Upper lobe of left lung (tissue), 6 donors: Measurements from ENCODE around the gene N4BP2L2. TPM values are rescaled to one million over a fixed set of nuclear protein-coding genes. Genes with fewer than 3 reads are reported as not detected.

Experiments used
- ATAC-seq, 2 donors: fragments of 200-7000 bp; cut with Tn5 transposase; one replicate each; pipeline ENCODE4 v1.9.1; 2022; ENCODE audit warnings: mild to moderate bottlenecking in 2 of 2, moderate library complexity in 2 of 2; ENCODE audit not compliant: low FRiP score in 2 of 2
- DNase-seq, 2 donors: peaks; one replicate each; pipeline ENCODE4 v3.0.0-alpha.2; 2019 to 2020
- H3K27ac ChIP-seq, 4 donors: fragments of 200-600 bp; sonication (generic); one replicate each; pipeline ENCODE4 v1.5.1; 2016 to 2019
- H3K27me3 ChIP-seq, 4 donors: fragments of 200-600 bp; sonication (generic); one replicate each; pipeline ENCODE4 v1.5.1; 2017 to 2019
- H3K36me3 ChIP-seq, 4 donors: fragments of 200-600 bp; sonication (generic); one replicate each; pipeline ENCODE4 v1.5.1; 2016 to 2019
- H3K4me1 ChIP-seq, 4 donors: fragments of 200-600 bp; sonication (generic); one replicate each; pipeline ENCODE4 v1.5.1; 2018 to 2019
- H3K4me3 ChIP-seq, 4 donors: fragments of 200-600 bp; sonication (generic); one replicate each; pipeline ENCODE4 v1.5.1; 2017 to 2019; ENCODE audit warnings: mild to moderate bottlenecking in 2 of 4, moderate library complexity in 1 of 4
- H3K9me3 ChIP-seq, 4 donors: fragments of 200-600 bp; sonication (generic); one replicate each; pipeline ENCODE4 v1.5.1; 2018 to 2019
- CTCF ChIP-seq, 6 experiments: fragments of 450-650 bp in 4 of 6; fragments of 200-600 bp in 2 of 6; sonication (generic) in 2 of 6; IDR thresholded peaks; one replicate each; pipeline ENCODE4 v1.5.1; 2016 to 2019; ENCODE audit warnings: antibody characterized with exemption in 6 of 6
- EP300 ChIP-seq, 4 donors: sonication (generic); formaldehyde crosslinking; IDR thresholded peaks; one replicate each; pipeline ENCODE4 v1.5.1; 2017; ENCODE audit warnings: antibody characterized with exemption in 4 of 4, control low read depth in 2 of 4
- POLR2A ChIP-seq, 4 donors: fragments of 450-650 bp; IDR thresholded peaks; one replicate each; pipeline ENCODE4 v1.5.1; 2016 to 2017; ENCODE audit warnings: antibody characterized with exemption in 4 of 4, mild to moderate bottlenecking in 2 of 4
- POLR2AphosphoS5 ChIP-seq, 2 donors: sonication (generic); formaldehyde crosslinking; IDR thresholded peaks; one replicate each; pipeline ENCODE4 v1.5.1; 2017; ENCODE audit warnings: antibody characterized with exemption in 2 of 2
- WGBS, 2 donors: methylation state at CpG; one replicate each; pipeline ENCODE4 v1.1.5; 2017 to 2018; 5-methylcytosine and 5-hydroxymethylcytosine counted together
- total RNA-seq, 6 donors: library from RNA; depleted of rRNA in 4 of 6; stranded (reverse); fragments of >200 nt in 4 of 6; gene quantifications; one replicate each; pipeline versions ENCODE4 v1.1.0 to v1.2.1, GENCODE V29; 2016 to 2021
- donor health status: DM: no; HTN: no; CAD: no; lungs with moderate emphysema.
- donor health status: DM: no; HTN: yes; CAD: no; lungs with severe emphysema.

The N4BP2L2 gene
- total RNA-seq, 6 donors from 2014 or later: 93.7 to 583 (median 146) TPM

DNA sequence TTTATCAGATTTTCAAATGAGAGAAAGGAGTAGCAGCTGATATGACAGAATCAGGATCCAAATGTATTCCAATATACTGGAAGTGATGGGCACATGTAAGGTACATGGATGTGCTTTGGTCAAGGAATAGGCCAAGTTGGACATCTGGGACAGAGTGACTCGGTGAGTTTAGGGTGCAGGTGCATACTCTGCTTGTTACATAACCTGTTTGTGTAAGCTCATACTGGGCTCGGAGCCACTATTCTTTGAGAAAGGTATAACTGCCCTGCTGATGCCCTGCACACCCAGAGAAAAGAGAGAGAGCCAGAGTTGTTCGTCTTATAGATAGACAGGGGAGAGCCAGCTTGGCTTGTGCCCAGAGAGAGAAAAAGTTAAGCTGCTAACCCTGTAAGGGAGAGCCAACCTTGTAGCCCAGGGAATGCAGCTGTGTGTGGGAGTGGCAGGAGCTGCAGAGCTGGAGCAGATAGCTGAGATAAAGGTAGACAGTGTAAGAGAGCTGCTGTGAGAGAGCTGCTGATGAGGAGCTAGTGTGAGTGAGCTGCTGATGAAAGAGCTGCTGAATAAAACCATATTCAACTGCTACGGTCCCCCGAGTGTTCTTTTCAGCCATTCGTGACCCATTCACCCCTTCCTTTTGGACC, 70.0 kb downstream of the N4BP2L2 start:
- Histone ChIP-seq H3K27me3 (no peaks in the 10 kb centered on the region), H3K36me3 (peaks cover 0 to 3% (median 0%) of the 10 kb centered on the region in 4 donors), H3K4me3 (no peak overlapping the region), H3K4me1 (no peaks in the 10 kb centered on the region), H3K9me3 (no peaks in the 10 kb centered on the region), H3K27ac (no peak overlapping the region)
- WGBS, 2 donors: 91 to 94% methylated on average over 6 of the region's 6 CpGs
- DNase-seq (no peak), ATAC-seq (no peak)
- no peak for TF ChIP-seq EP300 (IDR thresholded peaks at IDR 0.05)
- no peak for TF ChIP-seq POLR2A (IDR thresholded peaks at IDR 0.05)
- TF ChIP-seq CTCF (IDR thresholded peaks at IDR 0.05): no peak
- TF ChIP-seq POLR2AphosphoS5 (IDR thresholded peaks at IDR 0.05): no peak

DNA sequence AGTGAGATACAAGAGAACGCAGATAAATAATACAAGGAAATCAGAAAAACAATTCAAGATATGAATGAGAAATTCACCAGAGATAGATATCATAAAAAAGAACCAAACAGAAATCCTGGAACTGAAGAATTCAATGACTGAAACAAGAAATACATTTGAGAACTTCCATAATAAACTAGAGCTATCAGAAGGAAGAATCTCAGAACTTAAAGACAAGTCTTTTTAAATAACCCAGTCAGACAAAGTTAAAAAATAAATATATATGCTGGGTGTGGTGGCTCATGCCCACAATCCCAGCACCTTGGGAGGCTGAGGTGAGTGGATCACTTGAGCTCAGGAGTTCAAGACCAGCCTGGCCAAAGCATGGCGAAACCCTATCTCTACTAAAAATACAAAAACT, 82.0 kb downstream of the N4BP2L2 start:
- TF ChIP-seq POLR2A (IDR thresholded peaks at IDR 0.05): no peak
- TF ChIP-seq CTCF (IDR thresholded peaks at IDR 0.05): no peak
- TF ChIP-seq POLR2AphosphoS5 (IDR thresholded peaks at IDR 0.05): no peak
- TF ChIP-seq EP300 (IDR thresholded peaks at IDR 0.05): no peak

DNA sequence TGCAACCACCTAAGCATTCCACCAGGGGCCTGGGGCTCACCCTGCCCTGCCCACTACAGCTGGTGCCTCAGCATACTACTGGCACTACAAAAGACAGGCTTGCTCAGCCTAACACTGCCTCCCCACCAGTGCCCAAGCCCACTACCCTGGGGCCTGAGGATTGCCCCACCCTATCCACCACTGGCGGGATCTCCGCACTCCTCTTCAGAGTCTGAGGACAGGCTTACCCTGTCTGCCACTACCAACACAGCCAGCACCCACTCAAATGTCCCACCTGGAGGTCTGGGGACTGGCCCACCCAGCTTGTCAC, 83.0 kb downstream of the N4BP2L2 start:
- no peak overlapping the region for H3K4me3 ChIP-seq
- TF ChIP-seq CTCF (IDR thresholded peaks at IDR 0.05): no peak
- TF ChIP-seq POLR2A (IDR thresholded peaks at IDR 0.05): no peak
- H3K9me3 ChIP-seq: peaks cover 7 to 20% (median 13%) of the 10 kb centered on the region in 4 donors
- no peaks in the 10 kb centered on the region for H3K4me1 ChIP-seq
- peaks cover 0 to 5% (median 0%) of the 10 kb centered on the region in 4 donors for H3K36me3 ChIP-seq
- 100% methylated on average over 2 of the region's 2 CpGs for WGBS, 2 donors
- H3K27me3 ChIP-seq: no peaks in the 10 kb centered on the region
- no peak overlapping the region for H3K27ac ChIP-seq
- DNase-seq (no peak), ATAC-seq (no peak)

More for the DNA sequence above, 82.0 kb downstream of the N4BP2L2 start:
- no peak for DNase-seq
- H3K27ac ChIP-seq: no peak overlapping the region
- WGBS, 2 donors: 91 to 100% methylated on average over 2 of the region's 2 CpGs
- no peak for ATAC-seq
- peaks cover 0 to 5% (median 0%) of the 10 kb centered on the region in 4 donors for H3K36me3 ChIP-seq
- no peaks in the 10 kb centered on the region for H3K27me3 ChIP-seq
- H3K4me3 ChIP-seq: no peak overlapping the region
- H3K9me3 ChIP-seq: peaks cover 7 to 20% (median 13%) of the 10 kb centered on the region in 4 donors
- H3K4me1 ChIP-seq: no peaks in the 10 kb centered on the region

DNA sequence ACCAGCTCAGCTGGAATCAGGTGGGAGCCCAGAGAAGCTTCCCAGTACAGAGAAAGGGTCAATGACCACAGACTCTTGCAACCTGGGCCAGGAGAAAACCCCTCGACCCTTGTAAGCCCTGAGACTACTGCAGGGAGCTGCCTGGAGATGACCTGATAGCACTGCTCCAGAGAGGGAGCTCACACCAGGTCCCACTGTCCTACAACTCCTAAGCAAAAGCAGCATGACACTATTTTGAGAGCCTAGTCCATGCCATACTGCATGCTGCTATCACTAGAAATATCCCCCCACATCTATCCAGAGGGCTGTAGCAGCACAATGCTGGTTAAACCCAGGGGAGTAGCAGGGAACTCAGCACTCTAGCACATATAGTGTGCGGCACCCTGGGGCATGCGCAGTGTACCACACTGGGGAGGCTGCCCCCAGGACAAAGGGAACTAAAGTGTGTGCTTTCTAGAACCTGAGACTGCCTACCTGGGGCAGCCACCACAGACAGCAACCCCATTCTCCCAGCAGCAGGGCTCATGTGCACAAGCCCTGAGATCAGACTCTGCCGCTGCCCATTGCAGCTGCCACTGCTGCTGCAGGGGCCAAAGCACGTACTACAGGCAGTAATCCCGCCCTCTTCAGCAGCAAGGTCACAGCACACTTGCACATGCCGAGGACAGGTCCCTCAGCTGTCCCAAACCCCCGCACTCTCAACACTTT, 83.6 kb downstream of the N4BP2L2 start:
- peaks cover 0 to 5% (median 0%) of the 10 kb centered on the region in 4 donors for H3K36me3 ChIP-seq
- H3K4me1 ChIP-seq: no peaks in the 10 kb centered on the region
- no peak overlapping the region for H3K4me3 ChIP-seq
- H3K27ac ChIP-seq: no peak overlapping the region
- no peaks in the 10 kb centered on the region for H3K27me3 ChIP-seq
- 93% methylated on average over 6 to 8 of the region's 8 CpGs for WGBS, 2 donors
- TF ChIP-seq CTCF (IDR thresholded peaks at IDR 0.05): no peak
- no peak for TF ChIP-seq POLR2AphosphoS5 (IDR thresholded peaks at IDR 0.05)
- TF ChIP-seq POLR2A (IDR thresholded peaks at IDR 0.05): no peak
- TF ChIP-seq EP300 (IDR thresholded peaks at IDR 0.05): no peak
- ATAC-seq (no peak), DNase-seq (peak in 1 of 2 donors; percentile 13)
- H3K9me3 ChIP-seq: peaks cover 7 to 20% (median 13%) of the 10 kb centered on the region in 4 donors
